Esophagus muscularis mucosa (tissue), 2 donors: ENCODE data around the gene ASB1.

Experiments
- POLR2A ChIP-seq: fragments of 450-650 bp; IDR thresholded peaks from one replicate; pipeline ENCODE4 v1.6.1; 2017; ENCODE audit warnings: antibody characterized with exemption, moderate library complexity, mild to moderate bottlenecking, low read depth
- POLR2AphosphoS5 ChIP-seq, 2 donors: sonication (generic); formaldehyde crosslinking; IDR thresholded peaks; one replicate each; pipeline ENCODE4 v1.6.1; 2017; ENCODE audit warnings: antibody characterized with exemption in 2 of 2

GRCh38 chr2:238380336-238380735 is 46.4 kb upstream of the ASB1 start:
- TF ChIP-seq POLR2A (no peak), POLR2AphosphoS5 (IDR thresholded peaks at IDR 0.05) (no peak)
